SJCRH30 (cell line): ENCODE results near the gene SPINK4. TPM values are rescaled to one million over a fixed set of nuclear protein-coding genes. Genes with fewer than 3 reads are reported as not detected.
A peak's percentile ranks its signal among the peaks of the same experiment; 100 is the strongest.

ENCODE experiments used
- DNase-seq, 2 experiments: peaks; one replicate each; pipeline ENCODE4 v3.0.0-alpha.2; 2015 to 2020
- H3K27ac ChIP-seq: fragments of 250-450 bp; sonication (Bioruptor Pico); 2 replicates; pipeline ENCODE4 v1.5.1; 2020; ENCODE audit warnings: mild to moderate bottlenecking, moderate library complexity
- H3K27me3 ChIP-seq: fragments of 250-450 bp; sonication (Bioruptor Pico); 2 replicates; pipeline ENCODE4 v1.5.1; 2020; ENCODE audit warnings: mild to moderate bottlenecking, moderate library complexity
- H3K36me3 ChIP-seq: fragments of 250-450 bp; sonication (Bioruptor Pico); 2 replicates; pipeline ENCODE4 v1.5.1; 2020; ENCODE audit warnings: mild to moderate bottlenecking, moderate library complexity
- H3K4me1 ChIP-seq: fragments of 250-450 bp; sonication (Bioruptor Pico); 2 replicates; pipeline ENCODE4 v1.5.1; 2020; ENCODE audit warnings: mild to moderate bottlenecking, moderate library complexity
- H3K4me3 ChIP-seq: fragments of 250-450 bp; sonication (Bioruptor Pico); 2 replicates; pipeline ENCODE4 v1.5.1; 2020; ENCODE audit warnings: mild to moderate bottlenecking, moderate library complexity
- H3K9me3 ChIP-seq: fragments of 250-450 bp; sonication (Bioruptor Pico); replicated peaks from 2 replicates; pipeline ENCODE4 v1.5.1; 2020; ENCODE audit warnings: mild to moderate bottlenecking, moderate library complexity
- total RNA-seq: library from RNA; depleted of rRNA; stranded (reverse); fragments of >200 nt; shearing (Covaris generic); gene quantifications from 2 replicates; pipeline ENCODE4 v1.2.3, GENCODE V29; 2014; rRNA removed

Gene SPINK4
- total RNA-seq, 1 experiment from 2014 or later, result not detected

- Histone ChIP-seq H3K4me3 (no peak overlapping the region), H3K9me3 (no peaks in the 10 kb centered on the region), H3K27me3 (no peaks in the 10 kb centered on the region), H3K4me1 (no peaks in the 10 kb centered on the region), H3K27ac (no peak overlapping the region), H3K36me3 (peaks cover 7% of the 10 kb centered on the region; the same call in 1 of the 2 replicates)
- no peak for DNase-seq
Measured at GRCh38 chr9:33288828-33289483, 49.0 kb downstream of the SPINK4 start.

GRCh38 chr9:33289496-33289895, 49.5 kb downstream of the SPINK4 start:
- Histone ChIP-seq H3K27me3 (no peaks in the 10 kb centered on the region), H3K9me3 (no peaks in the 10 kb centered on the region), H3K4me3 (peak overlapping the region; percentile 75), H3K27ac (peak overlapping the region; percentile 84), H3K36me3 (peaks cover 13% of the 10 kb centered on the region; the same call in 1 of the 2 replicates), H3K4me1 (no peaks in the 10 kb centered on the region)
- DNase-seq, result peak; percentile 12 to 18

GRCh38 chr9:33289936-33290246, 49.9 kb downstream of the SPINK4 start:
- Histone ChIP-seq H3K36me3 (peaks cover 13% of the 10 kb centered on the region; the same call in 1 of the 2 replicates), H3K9me3 (no peaks in the 10 kb centered on the region), H3K4me1 (no peaks in the 10 kb centered on the region), H3K27ac (peak overlapping the region; percentile 84), H3K27me3 (no peaks in the 10 kb centered on the region), H3K4me3 (peak overlapping the region; percentile 75)
- no peak for DNase-seq

GRCh38 chr9:33290247-33291030, 50.5 kb downstream of the SPINK4 start, which contains the start of gene NFX1:
Gene NFX1, plus strand, starts transcription at chr9:33290516. Its CDS starts 57 bp downstream, at chr9:33290573.
- peak within 1 kb of the TSS; percentile 75 for H3K4me3 ChIP-seq
- H3K36me3 ChIP-seq, result peaks cover 16% of the 10 kb centered on the region; the same call in 1 of the 2 replicates
- peak; percentile 94 to 97 for DNase-seq
- H3K27ac ChIP-seq, result peak within 1 kb of the TSS; percentile 84
- H3K27me3 ChIP-seq, result no peaks in the 10 kb centered on the region
- H3K4me1 ChIP-seq, result no peaks in the 10 kb centered on the region
- H3K9me3 ChIP-seq, result no peaks in the 10 kb centered on the region

GRCh38 chr9:33291031-33291397, 51.0 kb downstream of the SPINK4 start:
- H3K4me3 ChIP-seq, result peak overlapping the region; percentile 75
- no peaks in the 10 kb centered on the region for H3K27me3 ChIP-seq
- H3K27ac ChIP-seq, result peak overlapping the region; percentile 84
- DNase-seq, result no peak
- no peaks in the 10 kb centered on the region for H3K4me1 ChIP-seq
- H3K9me3 ChIP-seq, result no peaks in the 10 kb centered on the region
- peaks cover 20% of the 10 kb centered on the region for H3K36me3 ChIP-seq

- DNase-seq, result no peak
- peaks cover 20% of the 10 kb centered on the region for H3K36me3 ChIP-seq
Measured at GRCh38 chr9:33291901-33292300, 51.9 kb downstream of the SPINK4 start.

GRCh38 chr9:33293782-33294181, 53.8 kb downstream of the SPINK4 start:
- H3K36me3 ChIP-seq, result peaks cover 31% of the 10 kb centered on the region
- no peaks in the 10 kb centered on the region for H3K9me3 ChIP-seq
- no peak overlapping the region for H3K4me3 ChIP-seq
- no peak for DNase-seq
- no peaks in the 10 kb centered on the region for H3K27me3 ChIP-seq
- peaks cover 19% of the 10 kb centered on the region for H3K4me1 ChIP-seq
- no peak overlapping the region for H3K27ac ChIP-seq

More at GRCh38 chr9:33291901-33292300, 51.9 kb downstream of the SPINK4 start:
- Histone ChIP-seq H3K27me3 (no peaks in the 10 kb centered on the region), H3K27ac (no peak overlapping the region), H3K4me1 (peaks cover 2% of the 10 kb centered on the region), H3K4me3 (no peak overlapping the region), H3K9me3 (no peaks in the 10 kb centered on the region)

GRCh38 chr9:33294670-33295432, 54.9 kb downstream of the SPINK4 start:
- H3K4me3 ChIP-seq, result no peak overlapping the region
- H3K36me3 ChIP-seq, result peaks cover 42% of the 10 kb centered on the region
- no peak overlapping the region for H3K27ac ChIP-seq
- H3K9me3 ChIP-seq, result no peaks in the 10 kb centered on the region
- no peaks in the 10 kb centered on the region for H3K27me3 ChIP-seq
- no peak for DNase-seq
- peaks cover 22% of the 10 kb centered on the region for H3K4me1 ChIP-seq

- Histone ChIP-seq H3K27me3 (no peaks in the 10 kb centered on the region), H3K9me3 (no peaks in the 10 kb centered on the region), H3K4me3 (no peak overlapping the region), H3K36me3 (peaks cover 47% of the 10 kb centered on the region), H3K4me1 (peaks cover 22% of the 10 kb centered on the region), H3K27ac (no peak overlapping the region)
- DNase-seq, result no peak
Measured at GRCh38 chr9:33295571-33295970, 55.6 kb downstream of the SPINK4 start.

- Histone ChIP-seq H3K27ac (no peak overlapping the region), H3K4me3 (no peak overlapping the region), H3K9me3 (no peaks in the 10 kb centered on the region), H3K4me1 (peaks cover 22% of the 10 kb centered on the region), H3K27me3 (no peaks in the 10 kb centered on the region), H3K36me3 (peaks cover 63% of the 10 kb centered on the region)
- DNase-seq, result peak; percentile 75 to 79
Measured at GRCh38 chr9:33297432-33297831, 57.5 kb downstream of the SPINK4 start.

Other genes starting within 250 kb of the SPINK4 start
- 32.0 and 32.3 TPM in 2 replicates for gene APTX, start 238.5 kb upstream of the SPINK4 start, total RNA-seq
- 239 and 246 TPM in 2 replicates for gene DNAJA1, start 214.9 kb upstream of the SPINK4 start, total RNA-seq
- gene SMU1, start 163.5 kb upstream of the SPINK4 start, total RNA-seq, result 30.0 and 30.4 TPM in 2 replicates
- 14.0 and 15.7 TPM in 2 replicates for gene B4GALT1, start 72.8 kb upstream of the SPINK4 start, total RNA-seq
- gene BAG1, start 24.5 kb downstream of the SPINK4 start, total RNA-seq, result 48.2 and 58.4 TPM in 2 replicates
- 67.6 and 74.5 TPM in 2 replicates for gene CHMP5, start 24.9 kb downstream of the SPINK4 start, total RNA-seq
- gene NFX1, start 50.3 kb downstream of the SPINK4 start, total RNA-seq, result 22.2 and 22.6 TPM in 2 replicates
- 0.05 and 0.32 TPM in 2 replicates for gene AQP7, start 162.4 kb downstream of the SPINK4 start, total RNA-seq
- 17.3 and 20.6 TPM in 2 replicates for gene AQP3, start 207.4 kb downstream of the SPINK4 start, total RNA-seq
- gene NOL6, start 233.8 kb downstream of the SPINK4 start, total RNA-seq, result 27.5 and 29.3 TPM in 2 replicates